Measurements from ENCODE around the gene SMARCA5.

- TF ChIP-seq CTCF (IDR thresholded peaks at IDR 0.05) (no peak), POLR2A (IDR thresholded peaks at IDR 0.05) (no peak)
Measured at GRCh38 chr4:143524211-143524610, 10.7 kb downstream of the SMARCA5 start.
